GM12872 (cell line): ENCODE data around the gene BTG4.

ENCODE experiments used
- TF ChIP-seq, protein P1 (sequence below): IDR thresholded peaks from 3 replicates; pipeline ENCODE4 v1.5.1; 2011; ENCODE audit warnings: low read depth, mild to moderate bottlenecking, low read length, moderate library complexity; ENCODE audit not compliant: insufficient read depth

BTG4 gene

DNA sequence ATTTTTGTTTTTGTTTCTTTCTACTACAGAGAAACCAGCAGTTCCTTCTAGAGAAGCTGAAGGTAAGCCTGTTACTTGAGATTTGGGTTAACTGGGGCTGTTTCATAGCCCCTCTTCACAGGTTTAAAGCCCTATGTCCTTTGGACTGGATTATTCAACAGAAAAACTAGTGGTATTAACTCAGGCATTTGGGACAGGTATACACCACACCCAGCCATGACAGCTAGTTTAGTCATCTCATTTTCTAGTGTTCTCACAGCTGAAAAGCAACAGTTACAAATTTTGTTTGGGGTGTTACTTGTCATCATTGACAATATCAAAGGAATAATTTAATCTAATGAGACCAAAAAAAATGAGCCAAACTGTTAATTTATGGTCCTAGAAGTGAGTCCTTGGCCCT, 42.3 kb upstream of the BTG4 start:
- TF ChIP-seq, protein P1, sequence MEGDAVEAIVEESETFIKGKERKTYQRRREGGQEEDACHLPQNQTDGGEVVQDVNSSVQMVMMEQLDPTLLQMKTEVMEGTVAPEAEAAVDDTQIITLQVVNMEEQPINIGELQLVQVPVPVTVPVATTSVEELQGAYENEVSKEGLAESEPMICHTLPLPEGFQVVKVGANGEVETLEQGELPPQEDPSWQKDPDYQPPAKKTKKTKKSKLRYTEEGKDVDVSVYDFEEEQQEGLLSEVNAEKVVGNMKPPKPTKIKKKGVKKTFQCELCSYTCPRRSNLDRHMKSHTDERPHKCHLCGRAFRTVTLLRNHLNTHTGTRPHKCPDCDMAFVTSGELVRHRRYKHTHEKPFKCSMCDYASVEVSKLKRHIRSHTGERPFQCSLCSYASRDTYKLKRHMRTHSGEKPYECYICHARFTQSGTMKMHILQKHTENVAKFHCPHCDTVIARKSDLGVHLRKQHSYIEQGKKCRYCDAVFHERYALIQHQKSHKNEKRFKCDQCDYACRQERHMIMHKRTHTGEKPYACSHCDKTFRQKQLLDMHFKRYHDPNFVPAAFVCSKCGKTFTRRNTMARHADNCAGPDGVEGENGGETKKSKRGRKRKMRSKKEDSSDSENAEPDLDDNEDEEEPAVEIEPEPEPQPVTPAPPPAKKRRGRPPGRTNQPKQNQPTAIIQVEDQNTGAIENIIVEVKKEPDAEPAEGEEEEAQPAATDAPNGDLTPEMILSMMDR, result no peak

DNA sequence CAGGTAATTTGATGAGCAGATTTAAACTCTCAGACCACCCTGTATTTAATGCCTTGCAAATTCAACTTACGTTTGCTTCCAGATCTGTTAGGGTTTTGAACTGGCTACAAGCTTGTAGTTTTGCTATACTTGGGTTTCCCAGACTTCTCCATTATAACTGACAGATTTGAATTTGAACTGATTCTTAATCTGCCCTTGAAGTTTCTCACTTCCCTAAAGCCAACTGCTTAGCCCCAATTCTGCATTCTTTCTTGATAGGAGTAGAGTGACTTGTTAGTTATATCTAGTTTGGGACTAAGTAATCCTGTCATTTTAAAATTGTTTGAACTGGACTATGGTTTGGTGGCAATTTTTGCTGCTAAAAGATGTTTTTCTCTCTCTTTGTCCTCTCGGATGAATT, 38.1 kb upstream of the BTG4 start:
- TF ChIP-seq, protein P1, result no peak

DNA sequence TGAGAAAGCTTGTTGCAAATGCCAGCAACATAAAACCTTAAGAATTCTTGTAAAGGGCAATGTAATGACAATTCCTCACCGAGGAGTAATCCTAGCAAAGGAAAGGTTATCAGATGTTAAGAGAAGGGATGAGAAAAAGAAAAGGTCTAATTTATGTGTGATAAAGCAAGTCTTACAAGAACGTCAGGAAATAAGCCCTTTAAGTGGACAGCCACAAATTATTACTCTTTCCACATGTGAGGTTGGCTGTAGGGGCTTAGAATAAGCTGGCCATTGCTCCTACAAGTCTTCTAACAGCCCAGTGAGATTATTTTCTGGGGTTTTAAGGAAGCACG, 37.6 kb upstream of the BTG4 start:
- TF ChIP-seq, protein P1, result no peak

DNA sequence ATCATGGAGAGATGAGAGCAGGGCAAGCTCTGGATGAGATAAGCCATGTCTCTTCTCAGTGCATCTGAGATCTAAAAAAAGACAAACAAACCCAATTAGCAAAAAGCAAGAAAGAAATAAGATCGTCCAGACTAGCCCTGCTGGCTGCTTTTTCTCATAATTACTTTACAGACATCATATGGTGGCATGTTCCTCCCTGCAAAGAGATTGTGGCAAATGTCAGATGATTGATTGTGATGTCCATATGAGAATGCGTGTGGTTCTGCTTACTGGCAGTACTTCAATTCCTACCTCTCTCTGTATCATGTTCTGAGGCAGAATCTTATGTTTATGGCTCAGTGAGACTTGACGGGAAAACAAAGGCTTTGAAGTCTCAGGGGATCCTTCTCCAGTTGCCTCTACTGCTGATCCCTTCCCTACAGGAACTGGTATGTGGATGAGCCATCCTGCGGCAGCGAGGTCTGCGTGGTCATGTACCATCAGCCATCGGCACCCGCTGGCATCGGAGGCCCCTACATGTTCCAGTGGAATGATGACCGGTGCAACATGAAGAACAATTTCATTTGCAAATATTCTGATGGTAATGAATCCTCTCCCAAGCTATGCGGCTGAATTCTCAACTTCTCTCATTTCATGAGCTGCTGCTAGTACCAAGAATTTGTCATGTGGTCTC, 37.1 kb upstream of the BTG4 start:
- TF ChIP-seq, protein P1, result no peak

DNA sequence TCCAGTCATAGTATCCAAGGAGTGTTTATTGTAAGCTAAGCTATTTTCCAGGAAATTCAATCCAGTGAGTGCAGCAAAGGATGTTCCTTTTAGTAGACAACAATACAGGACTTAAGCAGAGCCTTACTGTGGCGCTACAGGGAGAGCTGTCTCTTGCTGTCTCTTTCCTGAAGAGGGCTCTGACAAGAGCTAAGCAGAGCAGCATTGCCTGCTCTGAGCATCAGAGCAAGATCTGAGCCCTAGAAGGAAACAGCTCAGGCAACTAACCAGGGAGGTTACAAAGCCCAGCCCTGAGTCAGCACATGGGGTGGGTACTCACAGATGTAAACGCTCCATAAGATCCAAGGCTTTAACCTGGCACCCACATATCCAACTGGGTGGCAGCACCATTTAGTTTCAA, 36.3 kb upstream of the BTG4 start:
- TF ChIP-seq, protein P1, result no peak

DNA sequence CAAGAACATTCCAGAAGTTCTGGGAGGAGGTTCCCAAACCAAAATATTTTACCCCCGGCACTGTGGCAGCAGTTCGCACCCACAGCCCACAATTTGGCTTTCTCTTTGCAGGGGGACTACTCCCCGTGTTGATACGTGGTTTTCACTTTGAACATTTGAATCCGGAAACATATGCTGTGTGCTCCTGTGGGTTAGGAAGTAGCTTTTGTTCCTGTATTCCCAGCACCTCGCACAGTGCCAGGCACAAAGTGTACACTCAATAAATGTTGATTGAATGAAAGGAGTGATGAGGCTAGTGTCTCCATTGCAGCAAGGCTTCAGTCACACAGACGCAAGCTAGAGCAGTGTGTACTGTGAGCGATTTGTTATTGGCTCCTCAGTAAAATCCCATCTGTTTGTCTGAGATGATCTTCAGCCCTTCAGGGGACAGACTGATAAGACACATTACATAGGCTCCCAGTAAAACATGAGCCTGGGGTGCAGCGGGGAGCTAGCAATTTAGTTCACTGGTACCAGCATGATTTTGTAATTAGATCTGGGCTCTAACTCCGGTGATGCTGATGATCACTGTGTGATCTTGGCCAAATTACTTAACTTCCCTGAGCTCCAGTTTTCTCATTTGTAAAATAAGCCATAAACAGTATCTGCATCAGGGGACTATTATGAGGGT, 30.6 kb upstream of the BTG4 start:
- TF ChIP-seq, protein P1, result no peak

DNA sequence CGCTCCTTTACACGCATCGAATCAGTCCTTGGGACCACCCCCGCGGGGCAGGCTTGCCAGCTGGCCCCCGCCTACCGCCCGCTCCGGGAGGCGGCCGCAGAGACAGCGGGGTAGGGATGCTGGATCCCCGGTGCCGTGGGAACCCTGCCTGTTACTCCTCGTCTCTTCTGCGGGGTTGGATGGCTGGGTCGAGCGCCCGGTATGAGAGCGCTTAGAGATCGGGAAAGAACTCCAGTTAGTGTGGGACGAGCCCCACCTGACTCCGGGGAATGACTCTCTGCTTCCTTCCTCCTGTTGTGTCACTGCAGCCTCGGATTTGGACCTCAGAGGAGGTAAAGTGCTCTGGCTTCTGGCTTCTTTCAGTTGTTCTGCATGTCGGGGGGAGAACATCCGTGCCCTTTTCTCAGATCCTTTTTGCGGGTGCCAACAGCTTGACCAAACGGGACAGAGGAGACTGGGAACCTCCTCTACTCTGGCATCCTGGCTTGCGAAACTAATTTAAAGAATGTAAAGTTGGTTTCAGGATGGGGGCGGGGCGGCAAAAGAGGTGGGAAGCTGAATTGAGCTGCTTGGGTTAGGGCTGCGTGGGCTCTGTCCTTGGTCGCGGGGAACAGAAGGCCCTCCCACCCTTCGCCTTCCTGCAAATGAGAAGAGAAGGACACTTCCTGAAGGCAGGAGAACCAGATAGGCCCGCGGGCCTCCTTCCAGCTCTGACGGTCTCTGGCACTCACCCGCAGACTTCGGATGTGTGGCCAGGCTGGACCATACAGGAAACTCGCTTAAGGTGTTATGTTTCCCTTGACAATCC, 29.3 kb upstream of the BTG4 start:
- TF ChIP-seq, protein P1, result no peak
